HL-60/S4 treated with retinoic acid at 250 ng/mL for 4 days and 3 days (cell line): ENCODE data around the gene FRMD3.
"Not testable (repeated sequence)": the region's sequence is repeated elsewhere in the genome, so short reads cannot be mapped to it uniquely, and the experiment has no call there.

ENCODE experiments used
- in situ Hi-C: fragments of 300-500 bp; cut with MboI; formaldehyde crosslinking; loops from 2 replicates; pipeline ENCODE4 v1.7.0; 2022; ENCODE audit warnings: low sequenced_read_pairs

Gene FRMD3

DNA sequence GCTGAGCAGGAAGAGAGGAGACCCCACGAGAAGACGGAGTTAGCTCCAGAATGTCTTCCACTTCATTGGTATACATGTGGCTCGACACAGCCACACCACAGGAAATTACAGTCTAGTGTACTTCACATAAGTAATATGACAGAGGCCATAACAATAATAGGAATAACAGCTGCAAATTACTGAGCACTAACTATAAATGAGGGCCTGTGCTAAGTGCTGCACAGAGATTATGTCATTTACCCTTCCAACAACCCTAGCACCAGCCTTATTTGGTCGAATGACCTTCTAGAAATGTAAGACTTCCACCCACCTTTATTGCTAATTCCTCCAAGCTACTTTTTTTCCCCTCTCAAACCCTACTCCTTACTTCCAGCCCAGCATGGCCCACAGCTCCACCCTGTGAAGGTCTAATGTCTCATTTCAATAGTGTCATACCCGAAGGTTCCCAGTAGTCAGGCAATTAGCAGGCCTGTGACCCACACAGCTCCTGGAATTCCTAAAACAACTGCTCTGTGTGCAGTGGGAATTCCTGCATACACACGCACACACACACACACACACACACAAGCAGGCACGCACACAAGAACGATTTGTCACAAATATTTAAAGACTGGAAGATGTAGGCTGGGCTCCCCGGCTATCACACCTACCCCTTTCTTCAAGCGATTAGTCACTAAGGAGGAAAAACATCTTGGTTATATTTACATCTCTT, 134.5 kb downstream of the FRMD3 start:
- in situ Hi-C loops, result no loop called here

DNA sequence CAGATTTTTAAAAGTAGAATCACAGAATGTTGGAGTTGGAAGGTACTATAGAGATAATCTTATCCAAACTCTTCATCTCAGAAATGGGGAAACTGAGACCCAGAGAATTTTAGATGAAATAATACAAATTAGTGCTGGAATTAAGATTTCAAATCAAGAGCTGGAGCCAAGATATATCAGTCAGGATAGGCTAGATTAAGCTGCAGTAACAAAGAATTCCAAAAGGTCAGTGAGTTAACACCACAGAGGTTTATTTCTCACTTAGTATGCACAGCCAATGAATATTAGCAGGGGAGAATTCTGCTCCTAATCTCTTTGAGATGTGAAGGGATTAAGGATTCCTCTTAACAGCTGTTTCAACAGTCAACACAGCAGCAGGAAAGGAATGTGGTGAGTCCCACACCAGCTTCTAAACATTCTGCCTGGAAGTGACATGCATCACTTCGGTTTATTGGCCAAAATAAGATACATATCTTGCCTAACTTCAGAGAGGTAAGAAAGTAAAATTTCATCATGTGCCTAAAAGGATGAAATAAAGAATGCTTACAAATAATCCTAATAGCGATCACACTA, 136.8 kb downstream of the FRMD3 start:
- in situ Hi-C loops, result no loop called here

DNA sequence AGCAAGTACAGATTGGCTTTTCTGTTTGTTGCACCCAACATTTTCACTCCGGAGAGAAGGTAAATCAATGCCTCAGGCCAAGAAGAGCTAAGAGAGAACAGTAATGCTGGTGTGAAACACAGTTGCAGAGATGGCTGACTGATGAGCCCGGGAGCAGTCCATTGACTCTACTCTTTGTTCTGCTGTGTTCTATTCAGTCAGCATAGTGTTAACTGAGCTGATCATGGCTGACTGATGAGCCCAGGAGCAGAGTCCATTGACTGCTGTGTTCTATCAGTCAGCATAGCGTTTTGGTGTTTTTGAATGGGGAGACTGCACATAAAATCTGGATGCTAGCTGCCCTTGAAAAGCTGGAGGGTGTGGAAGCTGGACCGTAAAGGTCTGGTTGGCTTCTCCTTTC, 141.4 kb downstream of the FRMD3 start:
- in situ Hi-C loops, result no loop called here

DNA sequence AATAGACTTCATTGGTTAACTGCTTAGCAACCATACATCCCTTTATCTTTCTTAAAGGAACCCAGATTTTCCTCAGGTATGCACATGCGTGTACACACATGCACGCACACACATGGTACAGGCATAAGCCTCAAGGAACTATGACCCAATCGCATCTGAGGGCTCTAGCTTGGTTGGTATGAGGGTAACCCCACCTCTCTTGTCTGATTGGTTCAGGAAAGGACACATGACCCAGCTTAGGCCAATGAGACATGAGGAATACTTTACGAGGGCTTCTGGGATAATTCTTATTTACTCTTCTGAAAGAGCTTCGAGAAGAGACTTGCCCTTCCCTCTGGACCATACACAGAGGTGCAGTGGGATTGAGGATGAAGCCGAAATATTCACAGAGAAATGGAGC, 141.9 kb downstream of the FRMD3 start:
- in situ Hi-C loops, result no loop called here

DNA sequence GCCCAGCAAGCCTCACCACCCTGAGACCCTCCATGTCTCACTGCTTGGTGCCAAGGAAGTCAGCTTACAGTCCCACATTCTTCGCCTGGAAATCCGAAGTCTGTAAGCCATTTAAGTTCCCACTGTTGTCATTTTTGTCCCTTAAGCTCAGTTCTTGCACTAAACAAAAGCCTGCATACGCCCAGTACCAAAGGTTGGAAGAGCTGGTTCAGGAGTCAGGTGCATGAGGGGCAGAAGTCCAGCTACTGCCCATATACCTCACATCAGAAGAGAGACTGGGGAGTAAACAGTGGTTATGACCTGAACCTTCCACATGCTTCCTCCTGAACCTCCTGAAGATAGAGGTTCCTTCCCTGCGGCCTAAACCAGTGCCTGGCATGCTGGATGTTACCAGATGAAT, 146.0 kb downstream of the FRMD3 start:
- in situ Hi-C loops, result no loop called here

DNA sequence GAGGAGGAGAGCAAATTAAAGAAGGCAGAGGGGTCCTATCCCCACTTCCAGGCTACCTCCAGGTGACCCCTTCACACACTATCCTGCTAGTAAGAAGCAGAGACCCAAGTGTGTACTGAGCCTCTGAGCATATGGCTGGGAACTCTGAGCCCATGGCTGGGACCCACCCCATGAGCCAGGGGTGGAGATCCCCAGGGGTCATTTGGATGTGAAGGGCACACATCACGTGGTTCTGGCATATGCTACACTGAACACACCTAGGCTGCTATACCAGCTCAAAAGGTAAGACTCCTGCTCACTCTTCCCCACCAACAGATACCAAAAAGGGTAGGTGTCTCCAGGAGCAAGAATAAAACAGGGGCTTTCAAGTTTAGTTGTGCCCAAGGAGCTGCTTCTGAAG, 149.9 kb downstream of the FRMD3 start:
- in situ Hi-C loops, result no loop called here

DNA sequence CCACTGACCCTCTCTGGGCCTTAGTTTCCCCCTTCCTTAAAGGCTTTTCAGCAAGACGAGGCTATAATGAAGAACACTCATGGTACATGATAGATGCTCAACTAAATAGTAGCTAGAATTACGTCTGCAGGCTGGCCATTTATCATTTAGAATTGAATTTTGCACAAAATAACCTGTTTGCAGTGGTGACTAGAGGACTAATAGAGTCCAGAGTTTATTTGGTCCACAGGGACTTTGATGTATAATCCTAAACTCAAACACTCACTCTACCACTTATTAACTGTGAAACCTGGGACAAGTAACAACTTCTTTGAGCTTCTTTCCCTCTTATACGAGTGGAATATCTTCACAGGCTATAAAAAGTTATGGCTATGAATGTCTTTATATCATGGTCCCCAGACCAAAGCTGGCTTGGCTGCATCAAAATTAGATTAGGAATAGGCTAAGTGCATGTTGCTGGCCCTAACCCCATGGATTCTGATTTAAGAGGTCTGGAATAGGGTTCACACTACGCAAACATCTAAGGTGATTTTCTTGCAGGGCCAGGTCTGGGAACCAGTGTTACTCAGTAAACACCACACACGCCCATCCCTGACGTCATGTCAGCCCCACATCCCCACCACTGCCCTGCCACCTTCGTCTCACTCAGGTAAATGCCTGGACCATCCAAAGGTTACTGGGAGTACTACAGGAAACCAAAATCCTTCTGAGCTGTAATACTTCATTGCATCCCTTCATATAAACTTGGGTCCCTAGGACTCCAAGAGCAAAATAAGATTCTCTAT, 150.6 kb downstream of the FRMD3 start:
- in situ Hi-C loops, result no loop called here

DNA sequence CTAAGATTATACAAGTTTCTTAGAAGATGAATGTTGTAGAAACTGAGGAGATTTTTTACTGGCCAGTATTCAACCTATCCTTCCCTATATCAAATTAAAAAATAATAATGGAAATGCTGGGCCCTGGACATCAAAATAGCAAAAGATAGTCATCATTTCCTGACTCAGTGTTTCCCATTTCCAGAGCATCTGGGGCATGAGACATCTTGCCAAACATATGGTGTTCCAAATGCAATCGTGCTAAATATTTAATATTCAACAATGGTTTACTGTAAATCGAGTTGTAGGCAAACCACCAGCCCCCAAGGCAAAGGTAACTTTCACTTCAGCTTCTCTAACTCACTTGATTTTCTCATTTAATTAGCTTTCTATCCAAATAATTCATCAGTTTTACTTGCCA, 152.9 kb downstream of the FRMD3 start:
- in situ Hi-C loops, result no loop called here

DNA sequence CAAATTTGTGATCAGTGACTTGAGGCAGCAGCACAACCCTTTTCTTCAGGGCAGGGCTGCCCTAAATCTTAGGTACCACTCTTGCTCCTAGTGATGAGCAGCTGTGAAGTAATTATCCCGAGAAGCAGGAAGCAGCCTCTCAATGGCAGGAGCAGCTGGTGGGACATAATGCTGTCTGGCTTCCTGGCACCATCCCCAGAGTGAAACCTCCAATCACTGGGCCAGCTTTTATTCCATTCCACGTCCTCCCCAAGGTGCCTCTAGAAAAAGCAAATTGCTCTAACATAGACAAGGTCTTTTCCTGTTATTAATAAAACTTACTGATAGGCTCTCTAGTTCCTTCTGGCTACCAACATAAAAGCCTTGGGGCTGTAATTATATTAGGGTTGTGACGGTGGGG, 154.0 kb downstream of the FRMD3 start:
- in situ Hi-C loops, result no loop called here

DNA sequence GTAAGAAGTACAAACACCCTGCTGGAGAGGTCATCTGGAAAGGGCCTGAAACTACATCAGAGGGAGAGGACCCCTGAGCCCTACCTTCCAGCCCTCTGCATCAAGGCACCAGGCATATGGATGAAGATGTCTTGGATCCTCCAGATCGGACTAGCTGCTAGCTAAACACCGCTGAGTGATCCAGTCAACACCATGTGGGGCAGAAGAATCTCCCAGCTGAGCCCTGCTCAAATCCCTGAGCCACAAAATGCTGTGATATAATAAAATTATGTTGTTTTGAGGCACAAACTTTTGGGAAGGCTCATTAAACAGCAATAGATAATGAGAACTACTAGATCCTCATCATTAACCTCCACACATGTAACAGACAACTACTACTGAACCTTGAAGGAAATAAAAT, 155.2 kb downstream of the FRMD3 start:
- in situ Hi-C loops, result no loop called here

DNA sequence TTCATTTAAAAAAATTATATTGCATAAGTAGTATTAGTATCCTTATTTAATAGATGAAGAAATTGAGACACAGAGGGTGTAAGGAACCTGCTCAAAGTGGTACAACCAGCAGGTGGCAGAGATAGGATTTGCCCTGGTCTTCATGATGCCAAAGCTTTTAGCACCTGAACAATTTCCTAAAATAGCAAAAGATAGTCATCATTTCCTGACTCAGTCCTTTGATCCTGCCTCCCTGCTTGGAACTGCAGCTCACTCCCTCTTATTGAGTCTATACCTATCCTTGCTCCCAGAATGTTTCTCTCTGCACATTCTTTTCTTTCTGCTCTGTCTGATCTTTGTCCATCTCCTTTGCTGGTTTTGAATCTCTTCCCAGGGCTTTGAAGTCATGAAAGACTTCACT, 155.8 kb downstream of the FRMD3 start:
- in situ Hi-C loops, result no loop called here

DNA sequence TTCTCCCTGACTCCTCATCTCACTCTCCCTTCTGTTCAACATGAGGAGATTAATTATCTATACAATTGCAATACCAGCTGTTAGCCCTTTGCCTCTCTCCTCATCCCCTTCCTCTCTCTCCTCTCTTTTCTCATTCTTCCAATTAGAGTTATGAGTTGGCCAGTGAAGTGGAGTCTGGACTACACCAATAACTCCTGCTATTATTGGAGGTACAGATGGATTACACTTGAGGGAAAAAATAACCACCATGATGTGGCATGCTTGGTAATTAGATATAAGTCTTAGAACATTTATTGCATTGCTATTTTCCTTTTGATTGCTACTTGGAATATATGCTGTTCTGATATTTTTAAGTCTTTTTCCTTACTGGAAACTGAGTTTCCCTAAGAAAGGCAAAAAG, 159.2 kb downstream of the FRMD3 start:
- in situ Hi-C loops, result no loop called here

DNA sequence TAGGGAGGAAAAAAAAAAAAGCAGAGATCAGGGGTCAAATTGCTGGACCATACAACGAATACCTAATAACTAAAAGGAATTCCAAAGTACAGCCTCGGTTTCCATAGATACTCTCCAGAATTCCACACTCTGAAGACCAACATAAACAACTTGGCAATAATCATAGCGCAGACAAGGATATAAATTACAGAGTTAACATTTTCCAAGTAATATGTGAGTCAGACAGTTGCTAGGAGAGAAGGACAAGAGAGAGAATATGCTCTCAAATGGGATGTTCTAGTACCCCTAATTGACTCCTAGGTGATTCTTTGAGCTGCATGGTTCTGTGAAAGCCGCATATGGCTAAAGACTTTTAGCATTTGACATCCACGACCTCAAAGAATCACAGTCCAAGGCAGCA, 165.2 kb downstream of the FRMD3 start:
- in situ Hi-C loops, result no loop called here

DNA sequence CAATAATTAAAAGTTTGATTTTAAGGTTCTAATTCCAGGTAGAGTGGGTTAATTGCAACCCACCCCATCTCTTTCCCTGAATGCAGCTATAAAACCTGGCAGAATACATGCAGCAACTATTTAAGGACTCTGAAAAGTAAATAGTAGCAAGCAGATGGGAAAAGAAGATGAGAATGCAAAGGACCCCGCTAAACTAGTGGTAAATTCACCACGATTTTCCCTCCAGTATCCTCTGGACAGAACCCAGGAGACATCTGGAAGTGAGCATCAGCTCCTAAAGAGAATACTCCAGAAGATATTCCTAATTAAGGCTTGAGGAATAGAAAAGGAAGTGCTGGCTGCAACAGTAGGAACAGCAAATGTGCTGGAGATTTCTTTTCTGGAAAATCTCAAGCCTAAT, 170.9 kb downstream of the FRMD3 start:
- in situ Hi-C loops, result no loop called here

DNA sequence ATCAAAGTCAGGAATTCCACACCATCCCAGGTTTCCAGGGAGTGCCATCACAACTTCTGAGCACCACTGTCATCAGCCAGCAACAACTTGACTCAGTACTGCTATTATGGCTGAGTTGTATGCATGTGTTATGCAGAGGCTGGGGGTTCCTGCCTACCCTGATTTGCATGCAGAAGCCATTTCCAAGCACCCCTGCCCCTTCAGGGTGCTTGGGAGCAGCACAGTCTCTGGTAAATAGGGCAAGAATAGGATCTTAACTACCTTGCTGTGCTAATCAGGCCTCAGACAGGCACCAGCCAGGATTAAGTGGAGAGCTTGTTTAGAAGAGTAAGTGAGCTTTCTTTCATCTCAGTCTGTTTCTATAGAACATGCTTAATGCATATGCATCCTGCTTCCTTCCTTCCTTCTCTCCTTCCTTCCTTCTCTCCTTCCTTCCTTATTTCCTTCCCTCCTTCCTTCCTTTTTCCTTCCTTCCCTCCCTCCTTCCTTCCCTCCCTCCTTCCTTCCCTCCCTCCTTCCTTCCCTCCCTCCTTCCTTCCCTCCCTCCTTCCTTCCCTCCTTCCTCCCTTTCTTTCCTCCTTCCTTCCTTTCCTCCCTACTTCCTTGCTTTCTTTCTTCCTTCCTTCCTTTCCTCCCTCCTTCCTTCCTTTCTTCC, 175.7 kb downstream of the FRMD3 start:
- in situ Hi-C loops, result no loop called here

DNA sequence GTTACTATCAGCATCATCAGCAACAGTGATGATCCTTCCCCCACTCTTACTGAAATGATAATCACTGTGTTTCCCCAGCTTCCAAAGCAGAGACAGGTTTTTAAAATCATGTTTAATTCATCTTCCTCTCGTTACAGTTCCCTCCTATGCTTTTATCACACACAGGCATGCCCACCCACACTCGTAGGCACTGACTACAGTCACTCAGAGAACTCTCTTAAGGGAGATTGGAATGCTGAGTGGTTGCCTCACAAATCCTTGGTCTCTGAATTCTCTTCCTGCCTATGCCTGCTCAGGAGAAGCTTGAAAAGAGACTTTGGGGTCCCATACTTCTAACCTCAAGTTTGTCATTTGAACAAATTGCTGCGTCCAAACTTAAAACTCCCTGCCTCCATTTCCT, 179.2 kb downstream of the FRMD3 start:
- in situ Hi-C loops, result no loop called here

DNA sequence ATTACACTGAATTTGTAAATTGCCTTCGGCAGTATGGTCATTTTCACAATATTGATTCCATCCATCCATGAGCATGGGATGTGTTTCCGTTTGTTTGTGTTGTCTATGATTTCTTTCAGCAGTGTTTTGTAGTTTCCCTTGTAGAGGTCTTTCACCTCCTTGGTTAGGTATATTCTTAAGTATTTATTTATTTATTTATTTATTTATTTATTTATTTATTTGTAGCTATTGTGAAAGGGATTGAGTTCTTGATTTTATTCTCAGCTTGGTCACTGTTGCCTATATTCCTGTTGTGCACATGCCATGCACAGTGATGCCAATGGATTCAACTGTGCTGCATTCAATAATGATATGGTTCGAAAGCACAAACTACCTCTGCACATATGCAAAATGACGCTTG, 179.7 kb downstream of the FRMD3 start:
- in situ Hi-C loops, result not testable (repeated sequence)

DNA sequence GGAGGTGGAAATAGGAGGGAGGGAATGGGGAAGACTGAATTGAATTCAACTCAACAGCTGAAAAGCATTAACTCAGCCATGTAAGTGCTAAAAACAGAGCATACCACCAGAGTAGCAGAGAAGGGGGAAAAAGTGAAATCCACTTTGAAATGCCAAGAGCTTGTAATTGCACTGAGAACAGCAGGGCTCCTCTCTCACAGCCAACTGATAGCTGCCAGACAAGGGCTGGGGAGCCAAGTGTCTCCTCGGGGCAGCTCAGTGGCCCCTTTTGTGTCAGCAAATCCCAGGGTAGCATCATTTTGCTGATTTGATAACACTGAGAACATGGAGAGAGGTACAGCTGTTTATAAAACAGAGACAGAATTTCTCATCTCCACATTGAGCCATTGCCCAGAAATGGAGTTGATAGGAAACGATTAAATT, 182.5 kb downstream of the FRMD3 start:
- in situ Hi-C loops, result no loop called here

DNA sequence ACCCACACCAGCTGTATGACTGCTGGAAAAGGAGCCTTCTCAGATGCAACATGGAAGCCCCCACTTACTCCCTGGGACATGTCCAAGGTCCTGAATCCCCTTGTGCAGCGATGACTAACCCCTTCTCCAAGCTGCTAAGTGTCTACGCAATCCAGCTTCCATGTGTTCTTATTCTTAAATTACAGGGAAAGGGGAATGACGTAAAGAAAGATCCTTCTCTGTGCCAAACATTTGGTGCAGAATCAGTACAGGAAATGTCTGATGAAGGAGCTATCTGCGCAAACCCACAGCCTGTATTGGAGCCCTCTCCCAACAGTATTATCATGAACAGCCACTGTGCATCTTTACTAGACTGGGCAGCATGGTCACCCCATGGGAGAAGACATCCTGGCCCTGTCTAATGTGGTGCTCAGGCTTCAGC, 183.2 kb downstream of the FRMD3 start:
- in situ Hi-C loops, result no loop called here

DNA sequence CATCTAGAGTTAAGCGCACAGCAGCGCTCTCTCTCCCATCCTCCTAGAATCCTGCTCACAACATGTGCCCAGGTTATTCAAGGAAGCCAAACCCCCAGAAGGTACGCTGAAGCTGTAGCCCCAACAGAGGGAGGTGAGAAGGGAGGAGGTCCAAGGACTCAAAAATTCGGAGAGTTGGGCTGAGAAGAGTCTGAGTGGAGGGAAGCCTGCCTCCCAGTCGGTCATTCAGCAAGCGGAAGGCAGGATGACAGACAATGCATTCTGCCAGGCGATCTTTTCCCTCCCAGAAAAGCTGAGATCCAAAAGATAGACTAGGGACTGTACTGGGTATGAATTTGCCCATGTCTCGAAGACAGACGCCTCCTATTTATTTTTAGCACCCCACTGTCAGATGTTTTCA, 189.2 kb downstream of the FRMD3 start:
- in situ Hi-C loops, result loop anchor here (25.0 kb wide), 1 partner anchor 563 kb away; the partner anchor contains the start of gene KIF27

DNA sequence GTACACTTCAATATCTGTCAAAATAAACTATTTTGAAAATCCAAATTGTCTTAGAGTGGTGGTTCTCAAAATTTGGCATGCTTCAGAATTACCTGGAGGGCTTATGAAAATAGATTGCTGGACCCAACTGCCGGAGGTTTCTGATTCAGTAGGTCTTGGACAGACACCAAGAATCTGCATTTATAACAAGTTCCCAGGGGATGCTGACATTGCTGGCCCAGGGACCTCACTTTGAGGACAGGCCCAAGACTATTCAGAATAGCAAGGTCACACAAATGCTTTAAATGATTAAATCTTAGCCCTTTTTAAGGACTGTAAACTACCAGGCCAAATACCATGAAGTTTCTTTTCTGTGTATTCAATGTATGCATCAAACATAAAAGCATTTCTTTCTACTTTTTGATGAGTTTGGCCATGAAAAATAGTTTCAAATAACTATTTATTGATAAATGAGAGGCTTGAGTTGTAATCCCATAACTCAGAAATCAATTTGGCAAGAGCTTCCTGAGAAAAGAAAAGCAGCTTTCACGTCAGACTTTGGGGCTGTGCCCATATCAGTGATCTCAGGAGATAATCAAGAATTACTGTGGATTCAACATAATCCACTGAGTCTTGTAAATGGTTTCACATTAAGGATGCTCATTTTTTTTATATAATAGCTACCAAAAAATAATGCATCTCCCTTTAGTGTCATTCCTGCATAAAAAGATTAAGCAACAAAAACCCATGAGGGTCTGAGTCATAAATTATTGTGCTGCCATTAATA, 191.4 kb downstream of the FRMD3 start:
- in situ Hi-C loops, result loop anchor here (25.0 kb wide), 1 partner anchor 565 kb away; the partner anchor contains the start of gene KIF27
